NK-92 treated with Interleukin-12 subunit alpha and Interleukin-12 subunit beta, amount 100 ng/mL, for 24 hours (cell line): Measurements from ENCODE around the gene CYB5R4.
"Not testable (repeated sequence)": the region's sequence is repeated elsewhere in the genome, so short reads cannot be mapped to it uniquely, and the experiment has no call there.

Experiments
- DNase-seq: peaks from one replicate; lab custom pipeline; 2025; lab: John Stamatoyannopoulos, UW

CYB5R4 gene

DNA sequence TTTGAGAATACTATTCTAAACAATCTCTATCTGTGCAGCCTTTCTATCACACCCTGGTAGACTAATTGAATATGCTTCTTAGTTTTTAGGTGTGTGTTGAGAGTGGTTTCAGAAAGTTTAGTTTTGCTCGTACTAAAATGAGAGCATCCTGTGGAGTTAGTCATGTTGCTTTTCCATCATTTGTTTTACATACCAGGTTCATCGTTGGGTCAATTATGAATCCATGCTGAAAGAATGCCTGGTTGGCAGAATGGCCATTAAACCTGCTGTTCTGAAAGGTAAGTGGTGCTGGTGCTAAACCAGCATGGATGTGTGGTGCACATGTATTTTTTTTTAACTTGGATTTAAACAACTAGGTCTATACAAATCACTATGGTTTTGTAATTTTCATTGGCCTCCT lies 49.3 kb downstream of the CYB5R4 start:
- DNase-seq = no peak

DNA sequence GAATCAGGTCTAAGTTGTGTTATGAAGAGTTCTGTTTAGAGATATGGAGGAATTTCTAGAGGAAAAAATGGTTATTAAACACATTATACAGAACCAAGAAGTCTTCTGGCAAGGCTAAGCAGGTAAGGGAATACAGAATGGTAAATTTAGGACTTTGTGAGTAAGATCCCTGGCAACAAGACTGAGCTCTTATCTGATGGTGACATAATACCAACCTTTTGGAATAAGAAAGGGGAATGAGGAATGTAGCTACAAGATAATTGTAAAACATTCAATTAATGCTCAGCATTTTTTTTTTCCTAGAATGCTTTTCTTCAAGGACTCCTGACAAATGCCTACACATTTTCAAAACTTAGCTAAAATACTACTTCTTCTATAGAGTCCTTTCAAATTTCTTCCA lies 51.8 kb downstream of the CYB5R4 start:
- DNase-seq = no peak

DNA sequence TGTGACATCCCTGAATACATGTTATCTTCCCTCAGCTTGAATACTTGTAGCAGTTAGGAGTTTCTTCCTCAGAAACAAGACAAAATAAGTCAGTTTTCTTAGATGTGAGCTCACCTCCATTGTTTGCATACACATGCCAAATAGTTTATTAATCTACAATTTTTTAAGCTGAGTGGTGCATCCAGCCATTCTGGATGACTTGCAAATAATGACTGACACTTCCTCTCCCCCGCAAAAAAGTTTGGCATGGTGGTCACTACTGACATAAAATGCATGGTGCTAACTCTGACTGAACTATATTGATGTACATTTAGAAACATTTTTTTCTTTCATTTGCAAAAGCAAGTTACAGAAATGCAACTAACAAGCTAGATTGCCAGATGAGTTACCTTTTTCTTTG lies 55.5 kb downstream of the CYB5R4 start:
- no peak for DNase-seq

DNA sequence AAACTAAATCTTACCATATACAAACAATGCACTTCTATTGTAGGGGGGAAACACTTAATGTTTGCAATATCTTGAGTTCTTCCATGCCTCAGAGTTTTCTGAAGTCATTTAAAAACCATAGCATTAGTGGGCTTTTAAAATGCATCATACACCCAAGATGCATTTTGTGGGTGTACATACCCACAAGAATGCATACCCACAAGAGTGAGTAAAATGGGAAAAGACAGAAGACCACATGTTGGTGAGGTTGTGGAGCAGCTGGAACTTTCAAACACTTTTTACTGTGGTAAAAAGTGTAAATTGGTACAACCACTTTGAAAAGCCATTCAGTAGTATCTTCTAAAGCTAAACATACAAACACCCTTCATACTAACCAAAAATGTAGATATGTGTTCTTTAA lies 57.5 kb downstream of the CYB5R4 start:
- DNase-seq = no peak

DNA sequence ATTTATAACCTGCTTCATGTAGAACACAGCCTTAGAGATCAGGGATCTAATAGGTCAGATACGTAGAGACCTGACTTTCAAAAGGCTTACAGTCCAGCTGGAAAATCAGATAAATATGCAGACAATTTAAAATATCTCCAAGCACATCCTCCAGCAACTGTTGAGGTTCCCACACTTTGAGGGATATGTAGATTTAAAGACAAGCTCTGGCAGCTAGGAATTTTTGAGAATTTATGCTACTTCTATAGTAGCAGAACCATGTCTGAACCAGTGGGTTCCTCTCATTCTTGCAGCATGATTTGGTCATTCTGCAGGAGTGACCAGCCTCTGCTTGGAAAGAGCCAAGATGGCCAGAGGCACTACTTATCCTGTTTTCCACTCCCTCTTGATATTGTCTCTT lies 60.5 kb downstream of the CYB5R4 start:
- no peak for DNase-seq

DNA sequence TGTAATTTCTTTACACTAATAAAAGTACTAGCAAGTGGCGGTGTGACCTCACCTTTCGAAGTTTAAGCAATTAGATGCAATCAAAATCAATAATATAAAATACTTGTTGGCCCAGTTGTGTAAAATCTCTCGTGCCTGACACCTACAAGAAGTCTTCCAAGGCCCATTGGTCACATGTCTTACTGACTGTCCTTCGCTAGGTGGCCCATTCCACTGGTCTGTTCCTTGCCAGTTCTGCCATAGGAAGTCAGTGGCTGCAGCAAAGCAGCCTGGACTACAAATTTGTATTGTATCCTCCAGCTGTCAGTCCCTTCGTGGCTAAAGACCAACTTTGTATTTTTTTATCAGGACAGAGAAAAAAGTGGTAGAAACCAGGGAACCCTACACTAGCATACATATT lies 61.8 kb downstream of the CYB5R4 start:
- no peak for DNase-seq

DNA sequence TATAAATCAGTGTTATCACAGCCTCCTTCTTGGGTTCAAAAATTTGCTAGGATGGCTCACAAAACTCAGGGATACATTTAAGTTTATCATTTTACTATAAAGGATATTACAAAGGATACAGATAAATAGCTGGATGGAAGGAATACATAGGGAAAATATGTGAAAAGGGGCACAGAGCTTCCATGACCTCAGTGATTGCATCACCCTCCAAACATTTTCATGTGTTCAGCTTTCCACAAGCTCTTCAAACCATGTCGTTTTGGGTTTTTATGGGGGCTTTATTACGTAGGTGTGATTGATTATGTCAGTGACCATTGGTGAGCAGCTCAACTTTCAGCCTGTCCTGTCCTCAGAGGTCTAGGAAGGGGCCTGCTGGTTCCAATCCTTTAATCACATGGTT lies 68.0 kb downstream of the CYB5R4 start:
- DNase-seq = no peak

DNA sequence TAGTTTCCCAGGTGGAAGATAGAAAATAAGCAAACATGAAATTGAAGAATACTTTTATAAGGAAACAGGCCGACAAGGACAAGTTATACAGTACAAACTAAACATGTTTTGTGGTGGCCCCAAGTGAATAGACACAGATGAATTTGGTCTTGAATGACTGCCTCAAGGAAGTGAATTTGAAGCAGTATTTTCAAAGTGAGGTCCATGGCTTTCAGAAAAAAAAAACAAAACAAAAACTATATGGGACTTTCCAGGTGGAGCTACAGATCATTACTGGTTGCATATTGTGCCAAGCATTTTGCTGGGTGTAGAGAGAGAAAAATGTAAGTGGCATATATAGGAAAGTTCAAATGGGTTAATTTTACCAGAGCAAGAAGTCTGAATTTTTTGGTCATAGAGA lies 68.8 kb downstream of the CYB5R4 start:
- no peak for DNase-seq

DNA sequence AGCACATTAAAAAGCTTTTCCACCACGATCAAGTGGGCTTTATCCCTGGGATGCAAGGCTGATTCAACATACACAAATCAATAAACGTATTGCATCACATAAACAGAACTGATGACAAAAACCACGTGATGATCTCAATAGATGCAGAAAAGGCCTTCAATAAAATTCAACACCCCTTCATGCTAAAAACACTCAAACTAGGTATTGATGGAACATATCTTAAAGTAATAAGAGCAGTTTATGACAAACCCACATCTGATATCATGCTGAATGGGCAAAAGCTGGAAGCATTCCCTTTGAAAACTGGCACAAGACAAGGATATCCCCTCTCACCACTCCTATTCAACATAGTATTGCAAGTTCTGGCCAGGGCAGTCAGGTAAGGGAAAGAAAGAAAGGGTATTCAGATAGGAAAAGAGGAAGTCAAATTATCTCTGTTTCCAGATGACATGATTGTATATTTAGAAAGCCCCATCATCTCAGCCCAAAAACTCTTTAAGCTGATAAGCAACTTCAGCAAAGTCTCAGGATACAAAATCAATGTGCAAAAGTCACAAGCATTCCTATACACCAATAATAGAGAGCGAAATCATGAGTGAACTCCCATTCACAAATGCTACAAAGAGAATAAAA lies 86.8 kb downstream of the CYB5R4 start:
- not testable (repeated sequence) for DNase-seq

DNA sequence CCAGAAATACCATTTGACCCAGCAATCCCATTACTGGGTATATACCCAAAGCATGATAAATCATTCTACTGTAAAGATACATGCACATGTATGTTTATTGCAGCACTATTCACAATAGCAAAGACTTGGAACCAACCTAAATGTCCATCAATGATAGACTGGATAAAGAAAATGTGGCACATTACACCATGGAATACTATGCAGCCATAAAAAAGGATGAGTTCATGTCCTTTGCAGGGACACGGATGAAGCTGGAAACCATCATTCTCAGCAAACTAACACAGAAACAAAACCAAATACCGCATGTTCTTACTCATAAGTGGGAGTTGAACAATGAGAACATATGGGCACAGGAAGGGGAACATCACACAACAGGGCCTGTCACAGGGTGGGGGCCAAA lies 88.5 kb downstream of the CYB5R4 start:
- not testable (repeated sequence) for DNase-seq

DNA sequence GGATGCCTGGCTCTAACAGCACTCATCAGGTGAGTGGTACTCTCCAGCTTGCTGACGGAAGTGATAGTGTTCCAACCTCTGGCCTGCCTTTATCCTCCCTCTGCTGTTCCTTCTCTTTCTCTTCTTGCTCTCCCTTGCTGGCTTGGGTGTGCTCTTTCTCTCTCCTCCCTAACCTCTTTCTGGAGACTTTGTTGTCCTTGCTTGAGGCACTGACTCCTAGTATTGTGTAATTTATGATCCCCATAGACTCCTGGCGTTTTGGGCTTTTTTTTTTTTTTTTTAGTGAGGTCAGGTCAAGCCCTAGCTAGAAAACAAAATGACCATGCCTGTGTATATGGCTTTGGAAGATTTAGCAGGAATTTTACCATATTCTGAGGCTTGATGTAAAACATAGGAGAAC lies 89.4 kb downstream of the CYB5R4 start:
- no peak for DNase-seq

DNA sequence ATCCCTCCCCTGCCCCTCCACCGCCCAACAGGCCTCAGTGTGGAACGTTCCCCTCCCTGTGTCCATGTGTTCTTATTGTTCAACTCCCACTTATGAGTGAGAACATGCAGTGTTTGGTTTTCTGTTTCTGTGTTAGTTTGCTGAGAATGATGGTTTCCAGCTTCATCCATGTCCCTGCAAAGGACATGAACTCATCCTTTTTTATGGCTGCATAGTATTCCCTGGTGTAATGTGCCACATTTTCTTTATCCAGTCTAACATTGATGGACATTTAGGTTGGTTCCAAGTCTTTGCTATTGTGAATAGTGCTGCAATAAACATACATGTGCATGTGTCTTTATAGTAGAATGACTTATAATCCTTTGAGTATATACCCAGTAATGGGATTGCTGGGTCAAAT lies 91.9 kb downstream of the CYB5R4 start:
- DNase-seq = not testable (repeated sequence)

DNA sequence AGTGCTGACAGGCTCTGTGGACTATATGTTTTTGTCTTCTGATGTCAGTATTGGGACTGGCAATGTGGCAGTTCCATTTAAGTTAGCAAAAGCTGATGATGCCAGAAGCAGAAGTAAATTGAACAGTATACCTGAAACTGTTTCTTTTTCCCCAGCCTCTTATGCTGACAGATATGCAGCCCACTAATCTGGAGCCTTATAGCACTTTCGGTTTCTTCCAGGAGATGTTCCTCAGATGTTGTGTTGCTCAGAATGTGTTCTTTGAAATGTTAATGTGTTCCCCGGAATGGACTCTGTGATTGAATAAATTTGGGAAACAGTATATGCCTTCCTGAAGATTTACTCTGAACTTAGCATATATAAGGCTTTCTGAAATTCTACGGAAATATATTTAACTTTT lies 93.3 kb downstream of the CYB5R4 start:
- DNase-seq = no peak

DNA sequence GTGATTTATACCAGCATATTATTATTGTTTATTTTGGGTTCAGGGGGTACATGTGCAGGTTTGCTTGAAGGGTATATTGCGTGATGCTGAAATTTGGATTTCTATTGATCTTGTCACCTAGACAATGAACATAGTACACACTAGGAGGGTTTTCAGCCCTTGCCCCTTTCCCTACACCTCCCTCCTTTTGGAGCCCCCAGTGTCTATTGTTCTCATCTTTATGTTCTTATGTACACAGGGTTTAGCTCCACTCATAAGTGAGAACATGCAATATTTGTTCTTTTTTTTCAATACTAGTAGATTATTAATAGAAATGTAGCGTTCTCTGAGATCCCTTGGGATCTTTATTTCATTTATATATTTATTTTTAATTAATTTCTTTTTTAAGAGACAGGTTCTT lies 94.9 kb downstream of the CYB5R4 start:
- DNase-seq = no peak

DNA sequence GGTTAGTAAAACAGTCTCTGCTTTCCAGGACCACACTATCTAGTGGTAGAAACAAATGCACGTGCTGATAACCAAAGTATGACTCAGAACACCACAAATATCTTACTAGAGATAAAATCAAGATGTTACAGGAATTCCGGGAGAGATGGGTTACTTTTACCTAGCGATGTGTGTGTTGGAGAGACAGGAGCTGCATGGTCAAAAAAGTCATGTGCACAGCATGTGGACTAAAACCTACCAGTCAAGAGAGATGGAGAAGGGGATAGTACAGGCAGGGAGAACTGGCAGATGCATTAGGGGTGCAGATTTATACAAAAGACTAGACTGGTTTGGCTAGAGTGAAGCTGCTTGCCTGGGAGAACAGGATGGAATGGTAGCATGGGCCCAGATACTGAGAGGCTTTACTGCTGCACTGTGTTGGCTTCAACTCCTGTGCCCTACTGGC lies 98.8 kb downstream of the CYB5R4 start:
- DNase-seq = no peak

DNA sequence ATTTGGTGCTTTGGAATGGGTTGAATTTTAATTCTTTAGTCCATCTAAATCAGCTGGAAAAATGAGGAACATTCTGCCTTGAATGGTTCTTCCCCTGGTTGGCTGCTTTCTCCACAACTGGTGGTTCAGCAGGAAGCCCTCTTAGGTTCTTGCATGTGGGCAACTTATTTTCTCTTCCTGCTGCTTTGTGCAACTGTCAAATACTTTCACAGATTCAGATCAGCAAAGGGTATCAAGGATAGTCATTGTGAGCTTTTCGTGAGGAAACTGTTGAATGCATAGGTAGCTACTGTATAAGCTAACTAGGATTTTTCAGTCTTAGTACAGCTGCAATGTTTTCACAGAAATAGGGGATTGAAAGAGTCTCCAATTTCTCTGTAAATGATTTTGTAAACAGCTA lies 101.2 kb downstream of the CYB5R4 start:
- DNase-seq = no peak

DNA sequence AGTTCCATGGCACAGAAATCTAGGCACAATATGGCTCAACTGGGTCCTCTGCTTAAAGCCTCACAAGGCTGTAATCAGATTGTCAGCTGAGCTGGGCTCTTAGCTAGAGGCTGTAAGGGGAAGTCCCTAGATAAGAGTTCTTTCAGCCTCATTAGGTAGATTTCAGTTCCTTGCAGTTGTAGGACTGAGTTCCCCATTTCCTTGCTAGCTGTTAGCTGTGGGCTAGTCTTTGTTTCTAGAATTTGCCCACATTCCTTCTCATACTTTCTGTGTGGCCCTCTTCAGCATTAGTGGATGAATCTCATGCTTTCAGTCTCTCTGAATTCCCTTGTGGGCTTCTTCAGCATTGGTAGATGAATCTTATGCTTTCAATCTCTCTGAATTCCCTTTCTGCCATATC lies 103.1 kb downstream of the CYB5R4 start:
- DNase-seq = no peak

DNA sequence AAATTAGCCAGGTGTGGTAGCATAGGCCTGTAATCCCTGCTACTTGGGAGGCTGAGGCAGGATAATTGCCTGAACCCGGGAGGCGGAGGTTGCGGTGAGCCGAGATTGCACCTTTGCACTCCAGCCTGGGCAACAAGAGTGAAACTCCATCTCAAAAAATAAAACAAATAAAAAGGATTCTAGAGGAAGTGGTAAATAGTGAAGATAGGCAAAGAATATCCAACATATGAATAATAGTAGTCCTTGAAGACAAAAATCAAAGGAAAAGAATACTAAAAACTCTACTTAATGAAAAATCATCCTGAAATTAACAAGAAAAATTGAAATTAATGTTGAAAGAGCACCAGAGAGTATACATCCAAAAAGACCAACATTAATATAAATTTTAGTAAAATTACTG lies 107.0 kb downstream of the CYB5R4 start:
- DNase-seq = no peak

DNA sequence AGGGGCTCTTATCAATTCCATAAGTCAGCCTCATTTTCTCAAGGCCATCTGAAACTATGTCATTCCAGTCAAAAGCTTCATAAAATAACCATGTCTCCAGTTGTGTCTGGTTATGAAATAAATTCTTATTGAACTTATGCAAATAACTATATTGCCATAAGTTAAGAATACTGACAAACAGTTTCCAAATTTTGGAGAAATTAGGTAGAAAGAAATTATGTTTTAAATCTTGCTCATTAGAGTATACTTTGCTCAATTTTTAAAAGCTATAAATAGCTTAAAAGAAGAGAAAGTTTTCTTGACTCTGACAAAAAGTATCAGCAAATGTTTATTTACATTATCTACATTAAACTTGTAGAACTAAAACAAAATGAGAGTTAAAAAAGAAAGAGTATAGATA lies 111.1 kb downstream of the CYB5R4 start:
- no peak for DNase-seq

DNA sequence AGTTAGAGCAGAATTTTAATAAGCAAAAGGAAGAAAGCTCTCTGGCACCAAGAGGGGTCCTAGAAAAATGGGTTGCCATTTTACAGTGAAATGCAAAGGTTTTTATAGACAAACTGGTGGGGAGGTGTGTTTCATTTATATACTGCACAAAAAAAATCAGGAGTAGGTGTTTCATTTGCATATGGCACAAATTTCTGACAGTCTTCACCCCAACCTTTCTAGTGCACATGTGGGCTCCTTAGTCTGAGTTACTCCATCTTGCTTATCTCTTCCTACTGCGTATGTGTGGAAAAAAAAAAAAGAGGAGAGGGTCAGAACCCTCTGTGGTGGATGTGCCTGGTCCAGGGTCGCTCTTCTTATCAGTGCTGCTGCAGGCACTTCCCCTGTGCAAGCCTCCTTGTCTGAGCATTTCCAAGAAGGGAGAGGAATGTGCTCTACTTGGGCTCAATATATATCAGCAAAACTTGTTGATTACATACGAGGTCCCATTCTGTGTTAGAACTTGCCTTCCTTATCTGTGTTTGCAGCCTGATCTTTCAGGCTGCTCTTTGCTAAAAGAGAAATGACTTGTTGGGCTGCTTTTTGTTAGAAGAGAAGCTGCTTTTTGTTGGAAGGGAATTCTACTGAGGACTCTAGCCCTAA lies 115.0 kb downstream of the CYB5R4 start:
- no peak for DNase-seq

DNA sequence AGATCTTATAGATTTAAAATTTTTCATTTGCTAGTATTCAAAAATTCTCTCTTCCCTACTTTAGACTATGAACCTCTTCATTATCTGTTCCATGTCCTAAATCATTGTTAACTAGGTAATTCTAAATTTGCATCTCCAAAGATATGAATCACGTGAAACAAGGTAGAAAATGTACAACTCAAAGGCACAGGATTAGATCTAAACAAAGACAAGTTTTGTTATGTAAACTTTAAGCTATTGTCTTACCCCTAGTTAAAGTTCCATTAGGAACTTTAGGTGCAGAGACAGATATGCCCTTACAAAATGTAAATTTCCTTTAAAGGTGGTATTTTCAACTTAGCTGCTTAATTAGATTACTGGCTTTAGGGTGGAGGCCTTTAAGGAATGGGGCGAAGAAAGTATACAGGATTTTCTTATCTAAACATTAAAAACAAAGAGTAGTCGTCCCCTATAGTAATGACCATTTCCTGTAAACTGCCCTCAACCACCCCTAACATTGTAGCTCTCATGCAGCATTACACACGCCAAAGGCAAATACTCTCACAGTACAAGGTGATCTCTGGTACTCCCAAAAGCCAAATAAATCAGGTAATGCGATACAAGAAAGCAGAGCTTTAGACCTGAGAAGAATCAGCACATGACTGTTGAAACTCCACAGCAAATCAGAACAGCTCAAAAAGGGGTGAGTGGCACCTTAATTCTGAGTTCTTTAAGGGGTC lies 116.7 kb downstream of the CYB5R4 start:
- DNase-seq = no peak

DNA sequence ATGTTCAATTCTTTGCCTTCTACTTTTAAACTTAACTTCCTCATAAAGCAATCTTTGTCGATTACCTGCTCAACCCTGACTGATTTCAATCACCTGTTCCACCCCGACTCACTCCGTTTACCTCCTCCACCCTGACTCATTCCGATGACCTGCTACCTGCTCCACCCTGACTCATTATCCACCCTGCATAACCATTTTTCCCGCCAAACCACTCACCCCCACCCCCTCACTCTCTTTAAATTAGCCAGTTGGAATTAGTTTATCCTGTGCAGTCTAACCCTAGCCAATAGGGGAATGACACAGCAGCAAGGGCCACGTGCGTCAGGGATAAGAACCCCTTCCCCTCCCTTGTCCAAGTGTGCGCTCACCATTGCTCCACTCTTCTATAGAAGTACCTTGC lies 117.4 kb downstream of the CYB5R4 start:
- no peak for DNase-seq

DNA sequence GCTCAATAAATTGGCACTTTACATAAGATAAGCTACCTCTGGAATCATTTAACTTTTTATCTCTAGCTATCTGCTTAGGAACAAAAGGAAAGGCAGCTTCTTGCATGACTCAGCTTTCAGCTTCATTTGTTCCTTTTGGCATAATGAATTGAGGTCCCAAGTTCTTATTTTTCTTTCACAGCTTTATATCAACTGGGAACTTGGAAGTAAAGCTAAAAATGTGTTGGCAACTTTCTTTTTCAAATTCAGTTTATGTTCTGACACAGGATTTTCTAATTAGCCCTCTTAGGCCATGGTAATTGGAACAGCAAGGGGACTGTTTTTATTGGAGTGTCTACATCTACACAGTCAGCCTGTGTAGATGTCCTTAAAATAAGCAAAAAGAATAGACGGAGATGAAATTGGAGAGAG lies 118.8 kb downstream of the CYB5R4 start:
- DNase-seq = no peak

DNA sequence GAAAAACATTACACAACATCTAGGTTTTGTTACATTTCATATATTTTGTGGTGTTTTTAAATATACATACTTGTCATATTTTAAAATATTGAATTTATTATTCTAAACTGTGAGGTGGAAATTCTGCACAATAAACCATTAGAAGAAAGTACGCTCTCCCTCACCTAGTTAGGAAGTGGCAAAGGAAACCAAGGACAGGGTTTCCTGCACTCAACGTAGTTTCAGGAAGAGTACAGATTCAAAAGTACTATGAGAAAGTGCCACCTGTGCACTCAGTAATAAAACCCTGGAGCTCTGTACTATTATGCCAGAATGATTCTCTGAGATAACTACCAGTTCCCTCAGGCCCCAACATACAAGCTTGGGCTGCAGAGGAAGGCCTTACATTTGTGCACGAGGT lies 119.5 kb downstream of the CYB5R4 start:
- no peak for DNase-seq
